GM13977 (cell line): ENCODE measurements around the gene PNPLA3.

ENCODE experiments used
- DNase-seq: peaks from one replicate; pipeline ENCODE4 v3.0.0; 2012; ENCODE audit warnings: low spot score
- CTCF ChIP-seq: IDR thresholded peaks from 2 replicates; pipeline ENCODE4 v1.5.1; 2012; ENCODE audit warnings: mild to moderate bottlenecking, control low read depth; ENCODE audit not compliant: insufficient read depth; ENCODE audit errors: extremely low read depth, missing control alignments
- in situ Hi-C: fragments of 300-500 bp; cut with MboI; formaldehyde crosslinking; loops from one replicate; pipeline ENCODE4 v1.12.0; 2022; ENCODE audit warnings: low sequenced_read_pairs, low pct_unique_long_range_greater_than_20kb, mixed read lengths, inconsistent platforms; ENCODE audit not compliant: unreplicated experiment

Gene PNPLA3

GRCh38 chr22:43955883-43956782 is 32.5 kb downstream of the PNPLA3 start:
- in situ Hi-C loops: no loop called here
- no peak for TF ChIP-seq CTCF
- DNase-seq: peak; percentile 47

- in situ Hi-C loops: no loop called here
- no peak for DNase-seq
- TF ChIP-seq CTCF: no peak
These were observed 33.3 kb downstream of the PNPLA3 start for GRCh38 chr22:43956805-43957463.

- no peak for DNase-seq
- no peak for TF ChIP-seq CTCF
- in situ Hi-C loops: no loop called here
These were observed 34.3 kb downstream of the PNPLA3 start for GRCh38 chr22:43957871-43958270.

GRCh38 chr22:43964314-43964857 is 40.8 kb downstream of the PNPLA3 start:
- in situ Hi-C loops: no loop called here
- DNase-seq: no peak
- TF ChIP-seq CTCF: no peak

GRCh38 chr22:43967069-43967468 is 43.5 kb downstream of the PNPLA3 start:
- in situ Hi-C loops: no loop called here
- no peak for TF ChIP-seq CTCF
- no peak for DNase-seq

GRCh38 chr22:43968614-43969013 is 45.0 kb downstream of the PNPLA3 start:
- no peak for TF ChIP-seq CTCF
- DNase-seq: no peak
- in situ Hi-C loops: no loop called here
